Neural cell (in vitro differentiated cells): ENCODE results near the gene CCDC85C. TPM values are rescaled to one million over a fixed set of nuclear protein-coding genes. Genes with fewer than 3 reads are reported as not detected.

ENCODE experiments used
- H2AFZ ChIP-seq: fragments of 200-600, 300-800 bp; sonication (generic), shearing (Covaris generic); 2 replicates; pipeline ENCODE4 v1.6.0; 2014; ENCODE audit warnings: low read depth, mild to moderate bottlenecking, antibody characterized with exemption, low read length, moderate library complexity
- H3F3A ChIP-seq: fragments of 200-600 bp; shearing (Covaris generic); 2 replicates; pipeline ENCODE4 v1.6.1; 2016; ENCODE audit warnings: mild to moderate bottlenecking, moderate library complexity, mixed read lengths, antibody characterized with exemption, low read length; ENCODE audit not compliant: insufficient read depth, poor library complexity, severe bottlenecking
- H3K27ac ChIP-seq: fragments of 200-600, 300-800 bp; sonication (generic), shearing (Covaris generic); 2 replicates; pipeline ENCODE4 v1.5.1; 2014; ENCODE audit warnings: mild to moderate bottlenecking, low read length, moderate library complexity
- H3K27me3 ChIP-seq: fragments of 300-800, 200-600 bp; sonication (generic), shearing (Covaris generic); 2 replicates; pipeline ENCODE4 v1.6.0; 2014; ENCODE audit warnings: mild to moderate bottlenecking, low read depth, low read length, moderate library complexity; ENCODE audit not compliant: insufficient read depth
- H3K36me3 ChIP-seq: fragments of 300-800, 200-600 bp; sonication (generic), shearing (Covaris generic); 2 replicates; pipeline ENCODE4 v1.5.1; 2014; ENCODE audit warnings: mild to moderate bottlenecking, antibody characterized with exemption, low read length, moderate library complexity; ENCODE audit not compliant: insufficient read depth
- H3K4me2 ChIP-seq: fragments of 300-800, 200-600 bp; sonication (generic), shearing (Covaris generic); 2 replicates; pipeline ENCODE4 v1.6.0; 2014; ENCODE audit warnings: mild to moderate bottlenecking, low read length
- H3K4me3 ChIP-seq: fragments of 300-800, 200-600 bp; sonication (generic), shearing (Covaris generic); 2 replicates; pipeline ENCODE4 v1.5.1; 2014; ENCODE audit warnings: mild to moderate bottlenecking, low read length, moderate library complexity
- H3K79me2 ChIP-seq: fragments of 200-600 bp; shearing (Covaris generic); replicated peaks from 2 replicates; pipeline ENCODE4 v1.6.0; 2014; ENCODE audit warnings: mild to moderate bottlenecking, low read length, moderate library complexity; ENCODE audit not compliant: insufficient read depth
- H3K9ac ChIP-seq: fragments of 300-800, 200-600 bp; sonication (generic), shearing (Covaris generic); 2 replicates; pipeline ENCODE4 v1.6.1; 2016; ENCODE audit warnings: mild to moderate bottlenecking, low read length, mixed read lengths
- H3K9me2 ChIP-seq: fragments of 200-600 bp; shearing (Covaris generic); 2 replicates; pipeline ENCODE4 v1.6.1; 2016; ENCODE audit warnings: mild to moderate bottlenecking, low read length, mixed read lengths; ENCODE audit not compliant: insufficient read depth
- H3K9me3 ChIP-seq: fragments of 200-600, 300-800 bp; sonication (generic), shearing (Covaris generic); 2 replicates; pipeline ENCODE4 v1.6.1; 2016; ENCODE audit warnings: mild to moderate bottlenecking, mixed run types, low read length, moderate library complexity, mixed read lengths
- H4K20me1 ChIP-seq: fragments of 200-600 bp; shearing (Covaris generic); 2 replicates; pipeline ENCODE4 v1.6.1; 2016; ENCODE audit warnings: mild to moderate bottlenecking, mixed run types; ENCODE audit not compliant: insufficient read depth
- EZH2 ChIP-seq: fragments of 200-600, 300-800 bp; shearing (Covaris generic), sonication (generic); IDR thresholded peaks from 2 replicates; pipeline ENCODE4 v1.6.1; 2014; ENCODE audit warnings: antibody characterized with exemption, low read length, borderline replicate concordance, mild to moderate bottlenecking; ENCODE audit not compliant: insufficient read depth, poor library complexity, severe bottlenecking
- MXI1 ChIP-seq: fragments of 450-650 bp; conservative IDR thresholded peaks from 2 replicates; pipeline ENCODE4 v1.6.1; 2014; ENCODE audit warnings: antibody characterized with exemption, mild to moderate bottlenecking; ENCODE audit not compliant: poor library complexity, severe bottlenecking
- POLR2AphosphoS5 ChIP-seq: IDR thresholded peaks from 2 replicates; pipeline ENCODE4 v1.6.1; 2012
- RAD21 ChIP-seq: fragments of 450-650 bp; conservative IDR thresholded peaks from 2 replicates; pipeline ENCODE4 v1.6.1; 2014; ENCODE audit warnings: antibody characterized with exemption, mild to moderate bottlenecking, moderate library complexity
- REST ChIP-seq: IDR thresholded peaks from 2 replicates; pipeline ENCODE4 v1.6.1; 2012; ENCODE audit warnings: borderline replicate concordance
- SMC3 ChIP-seq: fragments of 450-650 bp; conservative IDR thresholded peaks from 2 replicates; pipeline ENCODE4 v1.6.1; 2014; ENCODE audit warnings: antibody characterized with exemption, mild to moderate bottlenecking, moderate library complexity; ENCODE audit not compliant: poor library complexity
- TAF1 ChIP-seq: IDR thresholded peaks from 2 replicates; pipeline ENCODE4 v1.6.1; 2012; ENCODE audit warnings: low read depth
- polyA plus RNA-seq: library from polyadenylated mRNA; depleted of rRNA; stranded (reverse); fragments of >200 nt; gene quantifications from 2 replicates; pipeline ENCODE4 v1.2.3, GENCODE V29; 2014
- TF ChIP-seq, protein P1 (sequence below): fragments of 450-650 bp; IDR thresholded peaks from 2 replicates; pipeline ENCODE4 v1.5.1; 2014; ENCODE audit warnings: antibody characterized with exemption, mild to moderate bottlenecking, moderate library complexity; ENCODE audit not compliant: poor library complexity, severe bottlenecking

CCDC85C gene
- polyA plus RNA-seq, 1 donor from 2014 or later, result 24.8 TPM

- peak overlapping the region; percentile 21 for H3K9ac ChIP-seq
- TF ChIP-seq EZH2 (no peak), REST (no peak), TAF1 (no peak), SMC3 (peak; percentile 74), RAD21 (peak; percentile 55), POLR2AphosphoS5 (no peak)
- TF ChIP-seq, protein P1, sequence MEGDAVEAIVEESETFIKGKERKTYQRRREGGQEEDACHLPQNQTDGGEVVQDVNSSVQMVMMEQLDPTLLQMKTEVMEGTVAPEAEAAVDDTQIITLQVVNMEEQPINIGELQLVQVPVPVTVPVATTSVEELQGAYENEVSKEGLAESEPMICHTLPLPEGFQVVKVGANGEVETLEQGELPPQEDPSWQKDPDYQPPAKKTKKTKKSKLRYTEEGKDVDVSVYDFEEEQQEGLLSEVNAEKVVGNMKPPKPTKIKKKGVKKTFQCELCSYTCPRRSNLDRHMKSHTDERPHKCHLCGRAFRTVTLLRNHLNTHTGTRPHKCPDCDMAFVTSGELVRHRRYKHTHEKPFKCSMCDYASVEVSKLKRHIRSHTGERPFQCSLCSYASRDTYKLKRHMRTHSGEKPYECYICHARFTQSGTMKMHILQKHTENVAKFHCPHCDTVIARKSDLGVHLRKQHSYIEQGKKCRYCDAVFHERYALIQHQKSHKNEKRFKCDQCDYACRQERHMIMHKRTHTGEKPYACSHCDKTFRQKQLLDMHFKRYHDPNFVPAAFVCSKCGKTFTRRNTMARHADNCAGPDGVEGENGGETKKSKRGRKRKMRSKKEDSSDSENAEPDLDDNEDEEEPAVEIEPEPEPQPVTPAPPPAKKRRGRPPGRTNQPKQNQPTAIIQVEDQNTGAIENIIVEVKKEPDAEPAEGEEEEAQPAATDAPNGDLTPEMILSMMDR, result peak; percentile 66
- no peak overlapping the region for H3K4me2 ChIP-seq
- no peaks in the 10 kb centered on the region for H3K27me3 ChIP-seq
- H3K4me3 ChIP-seq, result peak overlapping the region; percentile 14
- H3F3A ChIP-seq, result no peaks in the 10 kb centered on the region
- no peaks in the 10 kb centered on the region for H3K36me3 ChIP-seq
- no peak overlapping the region for H3K27ac ChIP-seq
- no peaks in the 10 kb centered on the region for H3K9me3 ChIP-seq
- no peaks in the 10 kb centered on the region for H3K9me2 ChIP-seq
- peaks cover 12% of the 10 kb centered on the region for H3K79me2 ChIP-seq
- H4K20me1 ChIP-seq, result no peaks in the 10 kb centered on the region
- H2AFZ ChIP-seq, result no peak overlapping the region
Observed at GRCh38 chr14:99562856-99563748, 40.9 kb downstream of the CCDC85C start.

- H4K20me1 ChIP-seq, result no peaks in the 10 kb centered on the region
- no peak overlapping the region for H3K27ac ChIP-seq
- no peaks in the 10 kb centered on the region for H3K9me2 ChIP-seq
- H3K4me3 ChIP-seq, result no peak overlapping the region
- H3K9me3 ChIP-seq, result no peaks in the 10 kb centered on the region
- H3F3A ChIP-seq, result no peaks in the 10 kb centered on the region
- H3K9ac ChIP-seq, result no peak overlapping the region
- H3K27me3 ChIP-seq, result no peaks in the 10 kb centered on the region
- peaks cover 12% of the 10 kb centered on the region for H3K79me2 ChIP-seq
- H3K4me2 ChIP-seq, result no peak overlapping the region
- H3K36me3 ChIP-seq, result no peaks in the 10 kb centered on the region
- no peak for TF ChIP-seq EZH2
- TF ChIP-seq RAD21, result no peak
- TF ChIP-seq, protein P1, result no peak
- TF ChIP-seq REST, result no peak
- no peak for TF ChIP-seq MXI1
- TF ChIP-seq TAF1, result no peak
- no peak overlapping the region for H2AFZ ChIP-seq
Observed at GRCh38 chr14:99561864-99562263, 42.1 kb downstream of the CCDC85C start.
